H1 (cell line): Measurements from ENCODE around the gene SPACA7. TPM values are rescaled to one million over a fixed set of nuclear protein-coding genes. Genes with fewer than 3 reads are reported as not detected.
A peak's percentile ranks its signal among the peaks of the same experiment; 100 is the strongest.

Source experiments
- CTCF ChIA-PET: fragments of 300-600 bp; sonication (Branson Sonifier 250); formaldehyde crosslinking; loops from one replicate; lab custom pipeline; 2021; ENCODE audit not compliant: partially characterized antibody; lab: Charles Lee
- POLR2A ChIA-PET: fragments of 300-600 bp; sonication (Branson Sonifier 250); formaldehyde crosslinking; loops from one replicate; lab custom pipeline; 2021; ENCODE audit warnings: inconsistent platforms; ENCODE audit not compliant: partially characterized antibody; lab: Charles Lee
- DNase-seq, 2 experiments: peaks; one replicate each; pipeline versions ENCODE4 v3.0.0 to v3.0.0-alpha.2; 2010 to 2022; ENCODE audit warnings: low spot score in 2 of 2, low read depth in 1 of 2, mixed read lengths in 1 of 2
- FAIRE-seq: peaks from 2 replicates; lab custom pipeline; 2011; peaks lifted over from hg19 to GRCh38; lab: Jason Lieb, UNC
- H2AFZ ChIP-seq: 2 replicates; pipeline ENCODE4 v1.8.1; 2012; ENCODE audit warnings: low read length, inconsistent platforms
- H2AK5ac ChIP-seq: 2 replicates; pipeline ENCODE4 v1.6.1; 2013; ENCODE audit warnings: low read depth, low read length
- H2BK120ac ChIP-seq: replicated peaks from 2 replicates; pipeline ENCODE3; 2013; ENCODE audit warnings: low read depth, low read length, inconsistent platforms
- H2BK12ac ChIP-seq: 2 replicates; pipeline ENCODE4 v1.6.1; 2013; ENCODE audit warnings: low read depth, low read length
- H2BK15ac ChIP-seq: 2 replicates; pipeline ENCODE4 v1.6.1; 2013; ENCODE audit warnings: low read length
- H2BK20ac ChIP-seq: 2 replicates; pipeline ENCODE4 v1.6.1; 2013; ENCODE audit warnings: low read length
- H2BK5ac ChIP-seq: 2 replicates; pipeline ENCODE4 v1.6.1; 2013; ENCODE audit warnings: low read depth, low read length
- H3K14ac ChIP-seq: 2 replicates; pipeline ENCODE4 v1.6.1; 2013; ENCODE audit warnings: inconsistent platforms; ENCODE audit not compliant: insufficient read length
- H3K18ac ChIP-seq: 2 replicates; pipeline ENCODE4 v1.6.1; 2013; ENCODE audit warnings: low read length; ENCODE audit errors: extremely low read depth
- H3K23ac ChIP-seq: 2 replicates; pipeline ENCODE4 v1.6.1; 2013; ENCODE audit warnings: inconsistent platforms; ENCODE audit not compliant: insufficient read length
- H3K23me2 ChIP-seq: 2 replicates; pipeline ENCODE4 v1.6.1; 2013; ENCODE audit warnings: low read depth, low read length
- H3K27ac ChIP-seq: 2 replicates; pipeline ENCODE4 v1.6.1; 2011; ENCODE audit warnings: low read depth, low read length, inconsistent platforms
- H3K27me3 ChIP-seq, 4 experiments: replicated peaks in 1 of 4; 1 replicate in 1 of 4; 2 replicates in 3 of 4; pipeline versions ENCODE4 v1.6.1 to v1.8.1; 2011 to 2013; ENCODE audit warnings: low read length in 3 of 4, mild to moderate bottlenecking in 3 of 4, inconsistent platforms in 2 of 4, mixed read lengths in 2 of 4, moderate library complexity in 1 of 4; ENCODE audit not compliant: control insufficient read depth in 3 of 4, insufficient read depth in 3 of 4; ENCODE audit errors: extremely low read depth in 1 of 4
- H3K36me3 ChIP-seq, 4 experiments: 2 replicates each; pipeline versions ENCODE4 v1.6.1 to v1.8.1; 2011 to 2013; ENCODE audit warnings: mild to moderate bottlenecking in 4 of 4, low read length in 3 of 4, moderate library complexity in 2 of 4, control low read depth in 1 of 4, inconsistent platforms in 1 of 4; ENCODE audit not compliant: insufficient read depth in 4 of 4, control insufficient read depth in 2 of 4
- H3K4ac ChIP-seq: replicated peaks from 2 replicates; pipeline ENCODE3; 2013; ENCODE audit warnings: low read length, low read depth, mixed read lengths, inconsistent platforms; ENCODE audit not compliant: insufficient read length
- H3K4me1 ChIP-seq, 4 experiments: replicated peaks in 1 of 4; 1 replicate in 1 of 4; 2 replicates in 3 of 4; pipeline versions ENCODE4 v1.6.1 to v1.8.1; 2011 to 2013; ENCODE audit warnings: low read length in 3 of 4, inconsistent platforms in 2 of 4, mixed read lengths in 1 of 4; ENCODE audit not compliant: insufficient read depth in 4 of 4, control insufficient read depth in 3 of 4
- H3K4me2 ChIP-seq, 2 experiments: 2 replicates each; pipeline versions ENCODE4 v1.6.1 to v1.8.1; 2011 to 2013; ENCODE audit warnings: low read depth in 2 of 2, low read length in 2 of 2, control low read depth in 1 of 2, inconsistent platforms in 1 of 2, mild to moderate bottlenecking in 1 of 2; ENCODE audit not compliant: insufficient read depth in 1 of 2
- H3K4me3 ChIP-seq, 4 experiments: fragments of 200-600, 300-600 bp in 1 of 4; sonication (generic), shearing (Covaris generic), sonication (Bioruptor Twin) in 1 of 4; 2 replicates each; pipeline versions ENCODE4 v1.5.1 to v1.8.1; 2011 to 2016; ENCODE audit warnings: low read length in 4 of 4, low read depth in 3 of 4, control low read depth in 2 of 4, inconsistent platforms in 2 of 4, mild to moderate bottlenecking in 2 of 4, mixed read lengths in 1 of 4, moderate library complexity in 1 of 4; ENCODE audit not compliant: insufficient read depth in 2 of 4; ENCODE audit errors: extremely low read depth in 1 of 4
- H3K56ac ChIP-seq: replicated peaks from 2 replicates; pipeline ENCODE3; 2013; ENCODE audit warnings: low read depth, mild to moderate bottlenecking, mixed read lengths, low read length, inconsistent platforms; ENCODE audit not compliant: insufficient read length
- H3K79me1 ChIP-seq: 2 replicates; pipeline ENCODE4 v1.6.1; 2013; ENCODE audit warnings: low read depth, low read length, control low read depth
- H3K79me2 ChIP-seq, 2 experiments: 2 replicates each; pipeline versions ENCODE4 v1.6.1 to v1.8.1; 2012 to 2013; ENCODE audit warnings: low read length in 2 of 2, mild to moderate bottlenecking in 2 of 2, inconsistent platforms in 1 of 2; ENCODE audit not compliant: insufficient read depth in 2 of 2, control insufficient read depth in 1 of 2
- H3K9ac ChIP-seq, 4 experiments: replicated peaks in 1 of 4; 1 replicate in 1 of 4; 2 replicates in 3 of 4; pipeline versions ENCODE4 v1.6.1 to v1.8.1; 2011 to 2013; ENCODE audit warnings: low read depth in 3 of 4, low read length in 3 of 4, control low read depth in 2 of 4, mild to moderate bottlenecking in 2 of 4, moderate library complexity in 2 of 4, inconsistent platforms in 1 of 4; ENCODE audit errors: extremely low read depth in 1 of 4
- H3K9me3 ChIP-seq, 2 experiments: 2 replicates each; pipeline versions ENCODE4 v1.6.1 to v1.8.1; 2012 to 2013; ENCODE audit warnings: mild to moderate bottlenecking in 2 of 2, moderate library complexity in 2 of 2, control low read depth in 1 of 2, inconsistent platforms in 1 of 2, low read depth in 1 of 2, low read length in 1 of 2, mixed read lengths in 1 of 2; ENCODE audit not compliant: insufficient read depth in 2 of 2
- H4K20me1 ChIP-seq, 2 experiments: replicated peaks in 1 of 2; 2 replicates each; pipeline versions ENCODE3 to v1.8.1; 2011 to 2013; ENCODE audit warnings: inconsistent platforms in 2 of 2, low read length in 2 of 2, mild to moderate bottlenecking in 1 of 2; ENCODE audit not compliant: insufficient read depth in 2 of 2, control insufficient read depth in 1 of 2
- H4K5ac ChIP-seq: 2 replicates; pipeline ENCODE4 v1.6.1; 2013; ENCODE audit warnings: low read length, low read depth, mixed read lengths, inconsistent platforms; ENCODE audit not compliant: insufficient read length
- H4K8ac ChIP-seq: 2 replicates; pipeline ENCODE4 v1.8.0; 2013; ENCODE audit warnings: mild to moderate bottlenecking, moderate library complexity, low read length, inconsistent platforms; ENCODE audit not compliant: insufficient read depth; ENCODE audit errors: extremely low read depth
- H4K91ac ChIP-seq: replicated peaks from 2 replicates; pipeline ENCODE3; 2013; ENCODE audit warnings: low read length, mixed read lengths, inconsistent platforms; ENCODE audit not compliant: insufficient read length
- ASH2L ChIP-seq: fragments of 200-600, 300-600 bp; sonication (generic); IDR thresholded peaks from one replicate; pipeline ENCODE4 v1.7.1; 2017; ENCODE audit warnings: low read length
- CREB1 ChIP-seq: IDR thresholded peaks from 2 replicates; pipeline ENCODE4 v1.6.1; 2012; ENCODE audit warnings: inconsistent platforms
- FOSL1 ChIP-seq: IDR thresholded peaks from 2 replicates; pipeline ENCODE4 v1.6.1; 2011; ENCODE audit warnings: mild to moderate bottlenecking, low read depth, low read length, moderate library complexity; ENCODE audit not compliant: insufficient read depth
- HDAC2 ChIP-seq, 2 experiments: fragments of 300-600 bp in 1 of 2; sonication (generic) in 1 of 2; IDR thresholded peaks; 2 replicates each; pipeline ENCODE4 v1.6.1; 2011 to 2012; ENCODE audit warnings: low read depth in 2 of 2, low read length in 2 of 2, mild to moderate bottlenecking in 2 of 2, moderate library complexity in 2 of 2, borderline replicate concordance in 1 of 2, inconsistent platforms in 1 of 2
- HDAC6 ChIP-seq: IDR thresholded peaks from one replicate; pipeline ENCODE4 v1.7.1; 2012; ENCODE audit warnings: low read depth, mild to moderate bottlenecking, inconsistent platforms, low read length, moderate library complexity
- WGBS, 2 experiments: shearing (Covaris generic) in 1 of 2; methylation state at CpG; one replicate each; pipeline versions ENCODE4 v1.1.6 to v1.1.7; 2013 to 2015; ENCODE audit warnings: low lambda C conversion rate in 2 of 2, mixed read lengths in 2 of 2, inconsistent platforms in 1 of 2, low coverage in 1 of 2, missing lambda C conversion rate in 1 of 2; ENCODE audit not compliant: insufficient replicate concordance in 2 of 2, insufficient coverage in 1 of 2, insufficient read length in 1 of 2; ENCODE audit errors: extremely low coverage in 1 of 2, missing lambda C conversion rate in 1 of 2; 5-methylcytosine and 5-hydroxymethylcytosine counted together
- polyA plus RNA-seq, 7 experiments: library from polyadenylated mRNA; depleted of rRNA in 3 of 7; stranded (reverse) in 5 of 7; unstranded in 2 of 7; fragments of >200 nt in 5 of 7; fragments of 200-250 nt in 2 of 7; gene quantifications; 1 replicate in 5 of 7; 2 replicates in 1 of 7; 4 replicates in 1 of 7; pipeline versions ENCODE4 v1.2.1 to v1.2.3, GENCODE V29; 2011 to 2013; ENCODE audit warnings: missing spikeins in 2 of 7, mixed read lengths in 2 of 7
- total RNA-seq: library from RNA; stranded (reverse); fragmentation: NEBNext Ultra II Directional; extraction: Animal tissue kit (Norgen Biotek cat#: 25700); gene quantifications from 2 replicates; pipeline ENCODE4 v1.2.1, GENCODE V29; 2021

The SPACA7 gene
- total and polyA plus RNA-seq, 2 of the 8 experiments (the other 6 are each of a cell fraction or from before 2014, with no cell fraction given), result not detected

DNA sequence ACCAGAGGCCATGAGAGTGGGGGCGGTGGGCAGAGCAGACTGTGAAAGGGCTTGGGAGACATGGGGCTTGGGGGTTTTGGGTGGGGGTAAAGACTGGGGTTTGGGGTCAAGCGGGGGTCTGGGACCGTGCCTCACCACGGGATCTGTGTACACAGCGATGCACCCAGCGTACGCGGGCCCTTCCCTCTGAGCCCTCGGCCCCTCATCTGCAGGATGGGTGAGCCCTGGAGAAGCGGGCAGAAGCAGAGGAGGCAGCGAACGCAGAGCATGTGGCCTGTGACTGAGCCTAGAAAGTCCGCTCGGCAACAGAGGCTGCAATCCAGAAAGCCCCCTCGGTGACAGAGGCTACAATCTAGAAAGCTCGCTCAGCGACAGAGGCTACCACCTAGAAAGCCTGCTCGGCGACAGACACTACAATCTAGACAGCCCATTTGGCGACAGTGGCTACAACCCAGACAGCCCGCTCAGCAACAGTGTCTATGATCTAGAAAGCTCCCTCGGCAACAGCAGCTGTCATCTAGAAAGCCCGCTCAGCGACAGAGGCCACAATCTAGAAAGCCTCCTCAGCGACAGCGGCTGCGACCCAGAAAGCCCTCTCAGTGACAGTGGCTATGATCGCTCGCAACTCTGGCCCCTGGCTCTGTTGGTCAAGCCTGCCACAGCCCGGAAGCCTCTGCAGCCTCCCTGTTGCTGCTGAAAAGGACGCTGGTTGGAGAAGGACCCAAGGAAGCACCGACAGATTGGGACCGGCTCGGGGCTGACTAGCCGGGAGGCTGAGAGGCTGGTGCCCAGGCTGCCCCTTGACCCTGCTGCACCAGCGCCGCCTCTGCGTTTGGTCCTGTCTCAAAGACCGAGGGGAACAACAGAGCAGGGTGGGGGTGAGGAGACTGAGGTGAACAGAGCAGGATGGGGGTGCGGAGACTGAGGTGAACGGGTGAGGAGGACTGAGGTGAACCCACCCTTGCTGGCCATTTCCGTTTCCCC lies 68.6 kb downstream of the SPACA7 start:
- no peak overlapping the region for H3K4me2 ChIP-seq
- no peak overlapping the region for H2BK120ac ChIP-seq
- no peak overlapping the region for H3K4me3 ChIP-seq
- 85% methylated on average over 40 of the region's 42 CpGs; no CpG with 5 or more reads in 1 of the 2 experiments for WGBS, 2 experiments
- H3K9me3 ChIP-seq, result no peaks in the 10 kb centered on the region
- H3K23me2 ChIP-seq, result no peaks in the 10 kb centered on the region
- POLR2A ChIA-PET, result interaction anchor here (1.0 kb wide), 1 partner anchor 218 kb away, joined by 3 read pairs; no protein-coding TSS in a partner anchor
- H3K9ac ChIP-seq, result no peak overlapping the region
- no peak overlapping the region for H2BK12ac ChIP-seq
- H4K91ac ChIP-seq, result no peak overlapping the region
- no peak overlapping the region for H2BK15ac ChIP-seq
- H3K56ac ChIP-seq, result no peak overlapping the region
- H2AK5ac ChIP-seq, result no peak overlapping the region
- no peaks in the 10 kb centered on the region for H3K79me1 ChIP-seq
- H3K4me1 ChIP-seq, result peaks cover 0 to 4% (median 1%) of the 10 kb centered on the region in 4 experiments; a peak in 2 of 7 replicates
- H3K4ac ChIP-seq, result no peak overlapping the region
- H4K5ac ChIP-seq, result no peak overlapping the region
- no peak overlapping the region for H3K23ac ChIP-seq
- H2BK5ac ChIP-seq, result no peak overlapping the region
- no peak overlapping the region for H3K27ac ChIP-seq
- DNase-seq, result peak in 1 of 2 experiments; percentile 38
- H4K8ac ChIP-seq, result no peak overlapping the region
- no peak overlapping the region for H2BK20ac ChIP-seq
- FAIRE-seq, result no peak
- no peak overlapping the region for H3K18ac ChIP-seq
- no peaks in the 10 kb centered on the region for H3K36me3 ChIP-seq
- no peaks in the 10 kb centered on the region for H3K79me2 ChIP-seq
- no peak overlapping the region for H3K14ac ChIP-seq
- H3K27me3 ChIP-seq, result peaks cover 0 to 3% (median under 1%) of the 10 kb centered on the region in 4 experiments; a peak in 3 of 7 replicates
- CTCF ChIA-PET, result interaction anchor here (0.6 to 5.2 kb wide), 54 partner anchors 8 to 970 kb away, joined by 3 to 51 read pairs (median 5); partner anchors contain the start of gene SOX1
- no peaks in the 10 kb centered on the region for H4K20me1 ChIP-seq
- TF ChIP-seq ASH2L (no peak), FOSL1 (no peak), CREB1 (no peak), HDAC2 (IDR thresholded peaks at IDR 0.05; ENCODE audit: borderline replicate concordance in 1 of 2, low read depth in 2 of 2, low read length in 2 of 2) (no peak), HDAC6 (no peak)
- TF ChIP-seq, all 59 proteins: peak for 0
- no peak overlapping the region for H2AFZ ChIP-seq
